Measurements from ENCODE around the gene WHRN.

The WHRN gene

GRCh38 chr9:114433086-114433485, 72.2 kb downstream of the WHRN start:
- Histone ChIP-seq H3K4me1 (ENCODE audit: control insufficient read depth, insufficient read depth, low read length) (no peaks in the 10 kb centered on the region), H3K36me3 (ENCODE audit: control insufficient read depth, insufficient read depth, low read length) (no peaks in the 10 kb centered on the region), H3K27me3 (ENCODE audit: control insufficient read depth, insufficient read depth, low read length) (no peaks in the 10 kb centered on the region), H3K9me3 (ENCODE audit: control insufficient read depth, insufficient read depth, low read length) (no peaks in the 10 kb centered on the region), H3K4me3 (ENCODE audit: low read depth, low read length) (no peak overlapping the region), H3K9ac (ENCODE audit: low read depth, low read length) (no peak overlapping the region)

DNA sequence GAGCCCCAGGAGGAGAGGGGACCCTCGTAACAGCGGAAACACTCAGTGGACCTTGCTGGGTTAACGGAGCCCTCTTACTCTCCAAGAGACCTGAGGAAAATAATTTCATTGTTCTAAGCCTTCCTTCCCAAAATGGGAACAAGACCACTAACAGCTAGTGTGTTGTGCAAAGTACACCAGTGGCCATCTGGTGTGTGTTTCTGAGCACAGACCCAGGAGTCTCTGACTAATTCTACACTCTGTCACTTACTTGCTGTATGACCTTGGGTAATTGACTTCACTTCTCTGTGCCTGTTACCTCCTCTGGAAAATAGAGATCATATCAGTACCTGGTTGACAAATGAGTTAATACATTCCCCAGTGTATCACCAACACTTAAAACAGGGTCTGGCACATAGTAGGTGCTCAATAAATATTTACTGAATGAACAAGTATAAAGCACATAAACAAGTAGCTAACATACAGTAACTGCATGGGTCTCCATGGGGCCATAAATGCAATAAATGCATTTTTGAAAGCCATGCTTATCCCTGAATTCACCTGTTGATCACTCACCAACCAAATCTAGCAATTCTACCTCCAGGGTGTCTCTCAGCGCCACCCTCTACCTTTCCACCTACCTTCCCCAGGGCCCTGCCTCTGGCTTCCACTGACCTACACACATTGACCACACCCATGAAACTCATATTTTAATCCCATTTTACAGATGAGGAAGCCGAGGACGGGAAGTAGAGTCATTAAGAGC, 72.8 kb downstream of the WHRN start:
- no peak overlapping the region for H3K9ac ChIP-seq (ENCODE audit: low read depth, low read length)
- H3K36me3 ChIP-seq (ENCODE audit: control insufficient read depth, insufficient read depth, low read length), result no peaks in the 10 kb centered on the region
- no peaks in the 10 kb centered on the region for H3K27me3 ChIP-seq (ENCODE audit: control insufficient read depth, insufficient read depth, low read length)
- H3K4me3 ChIP-seq (ENCODE audit: low read depth, low read length), result no peak overlapping the region
- H3K4me1 ChIP-seq (ENCODE audit: control insufficient read depth, insufficient read depth, low read length), result no peaks in the 10 kb centered on the region
- no peaks in the 10 kb centered on the region for H3K9me3 ChIP-seq (ENCODE audit: control insufficient read depth, insufficient read depth, low read length)

GRCh38 chr9:114431770-114432169, 73.5 kb downstream of the WHRN start:
- H3K9ac ChIP-seq (ENCODE audit: low read depth, low read length), result no peak overlapping the region
- H3K27me3 ChIP-seq (ENCODE audit: control insufficient read depth, insufficient read depth, low read length), result no peaks in the 10 kb centered on the region
- no peaks in the 10 kb centered on the region for H3K36me3 ChIP-seq (ENCODE audit: control insufficient read depth, insufficient read depth, low read length)
- no peaks in the 10 kb centered on the region for H3K4me1 ChIP-seq (ENCODE audit: control insufficient read depth, insufficient read depth, low read length)
- H3K4me3 ChIP-seq (ENCODE audit: low read depth, low read length), result no peak overlapping the region
- H3K9me3 ChIP-seq (ENCODE audit: control insufficient read depth, insufficient read depth, low read length), result no peaks in the 10 kb centered on the region

DNA sequence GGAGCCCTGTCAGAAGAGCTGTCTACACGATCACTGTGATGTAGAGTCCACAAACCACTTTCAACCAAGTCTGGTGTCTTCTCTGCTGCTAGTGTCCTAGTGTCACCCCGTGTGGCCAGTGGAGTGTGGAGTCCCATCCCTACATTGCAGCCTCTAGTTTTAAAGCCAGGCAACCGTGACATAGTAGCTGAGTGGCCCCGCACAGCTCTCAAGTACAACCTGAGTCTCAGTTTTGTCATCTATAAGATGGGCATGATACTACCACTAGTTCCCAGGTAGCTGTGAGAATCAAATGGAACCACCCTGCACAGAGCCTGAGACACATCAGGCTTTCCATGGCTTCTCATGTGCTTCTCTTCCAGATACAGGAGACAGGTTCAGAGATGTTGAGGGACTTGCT, 74.3 kb downstream of the WHRN start:
- Histone ChIP-seq H3K4me1 (ENCODE audit: control insufficient read depth, insufficient read depth, low read length) (no peaks in the 10 kb centered on the region), H3K4me3 (ENCODE audit: low read depth, low read length) (no peak overlapping the region), H3K27me3 (ENCODE audit: control insufficient read depth, insufficient read depth, low read length) (no peaks in the 10 kb centered on the region), H3K9me3 (ENCODE audit: control insufficient read depth, insufficient read depth, low read length) (no peaks in the 10 kb centered on the region), H3K9ac (ENCODE audit: low read depth, low read length) (no peak overlapping the region), H3K36me3 (ENCODE audit: control insufficient read depth, insufficient read depth, low read length) (no peaks in the 10 kb centered on the region)

DNA sequence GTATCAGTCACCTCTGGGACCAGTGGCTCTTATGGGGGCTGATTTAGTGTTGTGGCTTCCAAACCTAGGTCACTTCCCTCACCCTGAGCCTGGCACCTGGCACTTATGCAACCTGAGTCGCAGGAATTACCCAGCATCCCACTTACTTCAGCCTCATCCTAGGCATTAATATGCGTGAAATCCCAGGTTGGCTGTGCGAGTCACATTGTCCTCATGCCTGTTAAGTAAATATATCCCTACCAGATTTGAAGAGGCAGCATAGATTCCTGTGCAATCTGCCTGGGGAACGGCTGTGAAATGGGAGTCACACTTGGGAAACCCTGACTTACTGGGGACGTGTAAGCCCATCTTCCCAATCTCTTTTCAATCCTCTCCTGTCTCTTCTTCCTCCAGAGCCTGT, 74.8 kb downstream of the WHRN start:
- Histone ChIP-seq H3K9me3 (ENCODE audit: control insufficient read depth, insufficient read depth, low read length) (no peaks in the 10 kb centered on the region), H3K36me3 (ENCODE audit: control insufficient read depth, insufficient read depth, low read length) (no peaks in the 10 kb centered on the region), H3K4me1 (ENCODE audit: control insufficient read depth, insufficient read depth, low read length) (no peaks in the 10 kb centered on the region), H3K4me3 (ENCODE audit: low read depth, low read length) (no peak overlapping the region), H3K9ac (ENCODE audit: low read depth, low read length) (no peak overlapping the region), H3K27me3 (ENCODE audit: control insufficient read depth, insufficient read depth, low read length) (no peaks in the 10 kb centered on the region)

DNA sequence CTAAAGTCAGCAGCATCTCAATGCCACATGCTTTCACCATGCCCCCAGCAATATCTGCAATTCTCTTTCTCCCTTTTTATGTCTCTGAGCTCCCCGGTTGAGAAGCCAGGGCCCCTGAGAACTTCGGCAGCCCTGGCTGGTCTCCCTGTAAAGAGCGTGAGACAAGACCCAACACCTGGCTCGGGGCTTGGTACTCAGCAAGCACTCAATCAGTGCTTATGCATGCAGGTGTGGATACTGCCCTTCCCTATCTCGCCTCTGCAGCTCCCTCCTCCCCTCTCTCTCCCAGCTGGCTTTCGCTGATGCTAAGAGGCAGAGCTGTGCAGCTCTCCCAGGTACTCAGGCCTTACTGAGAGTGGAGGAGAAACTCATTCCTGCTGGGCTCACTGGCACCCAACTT, 75.8 kb downstream of the WHRN start:
- H3K9me3 ChIP-seq (ENCODE audit: control insufficient read depth, insufficient read depth, low read length), result no peaks in the 10 kb centered on the region

DNA sequence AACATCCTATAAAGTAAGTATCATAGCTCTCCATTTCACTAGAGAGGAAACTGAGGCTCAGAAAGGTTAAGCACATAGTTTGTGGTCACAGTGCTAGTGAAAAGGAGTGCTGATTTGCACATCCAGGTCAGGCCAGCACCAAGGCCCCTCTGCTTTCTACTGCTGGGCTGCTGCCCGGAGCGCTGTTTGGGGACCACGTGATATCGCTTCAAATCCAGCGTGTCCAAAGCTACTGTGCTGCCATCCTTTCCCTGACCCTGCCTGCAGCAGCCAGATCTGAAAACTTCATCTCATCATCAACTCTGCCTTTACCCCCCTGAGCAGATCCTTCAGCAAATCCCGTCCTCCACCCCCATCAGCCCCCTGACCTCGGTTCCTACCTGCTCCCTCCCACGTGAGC, 76.8 kb downstream of the WHRN start:
- Histone ChIP-seq H3K36me3 (ENCODE audit: control insufficient read depth, insufficient read depth, low read length) (no peaks in the 10 kb centered on the region), H3K4me1 (ENCODE audit: control insufficient read depth, insufficient read depth, low read length) (no peaks in the 10 kb centered on the region), H3K9ac (ENCODE audit: low read depth, low read length) (no peak overlapping the region), H3K4me3 (ENCODE audit: low read depth, low read length) (no peak overlapping the region), H3K27me3 (ENCODE audit: control insufficient read depth, insufficient read depth, low read length) (no peaks in the 10 kb centered on the region), H3K9me3 (ENCODE audit: control insufficient read depth, insufficient read depth, low read length) (no peaks in the 10 kb centered on the region)

More for the DNA sequence above, 75.8 kb downstream of the WHRN start:
- Histone ChIP-seq H3K36me3 (ENCODE audit: control insufficient read depth, insufficient read depth, low read length) (no peaks in the 10 kb centered on the region), H3K9ac (ENCODE audit: low read depth, low read length) (no peak overlapping the region), H3K4me1 (ENCODE audit: control insufficient read depth, insufficient read depth, low read length) (no peaks in the 10 kb centered on the region), H3K27me3 (ENCODE audit: control insufficient read depth, insufficient read depth, low read length) (no peaks in the 10 kb centered on the region), H3K4me3 (ENCODE audit: low read depth, low read length) (no peak overlapping the region)

GRCh38 chr9:114427644-114428043, 77.6 kb downstream of the WHRN start:
- Histone ChIP-seq H3K36me3 (ENCODE audit: control insufficient read depth, insufficient read depth, low read length) (no peaks in the 10 kb centered on the region), H3K4me1 (ENCODE audit: control insufficient read depth, insufficient read depth, low read length) (no peaks in the 10 kb centered on the region), H3K9ac (ENCODE audit: low read depth, low read length) (no peak overlapping the region), H3K4me3 (ENCODE audit: low read depth, low read length) (no peak overlapping the region), H3K9me3 (ENCODE audit: control insufficient read depth, insufficient read depth, low read length) (no peaks in the 10 kb centered on the region), H3K27me3 (ENCODE audit: control insufficient read depth, insufficient read depth, low read length) (no peaks in the 10 kb centered on the region)

GRCh38 chr9:114426046-114426948, 79.0 kb downstream of the WHRN start:
- Histone ChIP-seq H3K4me1 (ENCODE audit: control insufficient read depth, insufficient read depth, low read length) (no peaks in the 10 kb centered on the region), H3K9ac (ENCODE audit: low read depth, low read length) (no peak overlapping the region), H3K4me3 (ENCODE audit: low read depth, low read length) (no peak overlapping the region)

GRCh38 chr9:114425126-114425525, 80.1 kb downstream of the WHRN start:
- no peaks in the 10 kb centered on the region for H3K27me3 ChIP-seq (ENCODE audit: control insufficient read depth, insufficient read depth, low read length)

More at GRCh38 chr9:114426046-114426948, 79.0 kb downstream of the WHRN start:
- no peaks in the 10 kb centered on the region for H3K27me3 ChIP-seq (ENCODE audit: control insufficient read depth, insufficient read depth, low read length)
- no peaks in the 10 kb centered on the region for H3K9me3 ChIP-seq (ENCODE audit: control insufficient read depth, insufficient read depth, low read length)
- no peaks in the 10 kb centered on the region for H3K36me3 ChIP-seq (ENCODE audit: control insufficient read depth, insufficient read depth, low read length)

DNA sequence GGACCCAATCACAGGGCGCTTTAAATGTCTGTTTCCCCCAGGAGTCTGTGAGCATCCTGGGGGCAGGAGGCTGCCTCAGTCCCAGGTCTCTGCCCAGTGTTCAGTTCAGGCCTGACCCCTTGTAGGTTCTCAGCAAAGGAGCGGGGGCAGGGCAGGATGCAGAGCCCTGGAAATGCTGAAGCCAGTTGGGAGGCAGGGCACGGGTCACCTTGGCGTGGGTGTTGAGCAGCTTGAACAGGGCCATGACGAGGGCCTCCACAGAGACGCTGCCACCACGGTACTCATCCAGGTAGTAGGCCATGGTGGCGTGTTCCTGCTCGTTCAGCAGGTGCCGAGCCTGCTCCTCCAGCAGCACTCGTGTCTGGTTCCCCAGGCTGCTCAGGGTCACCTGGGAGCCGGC, 81.1 kb downstream of the WHRN start:
- Histone ChIP-seq H3K27me3 (ENCODE audit: control insufficient read depth, insufficient read depth, low read length) (no peaks in the 10 kb centered on the region), H3K4me3 (ENCODE audit: low read depth, low read length) (no peak overlapping the region), H3K9ac (ENCODE audit: low read depth, low read length) (no peak overlapping the region), H3K36me3 (ENCODE audit: control insufficient read depth, insufficient read depth, low read length) (peaks cover 2% of the 10 kb centered on the region), H3K9me3 (ENCODE audit: control insufficient read depth, insufficient read depth, low read length) (no peaks in the 10 kb centered on the region), H3K4me1 (ENCODE audit: control insufficient read depth, insufficient read depth, low read length) (no peaks in the 10 kb centered on the region)

More at GRCh38 chr9:114425126-114425525, 80.1 kb downstream of the WHRN start:
- no peak overlapping the region for H3K9ac ChIP-seq (ENCODE audit: low read depth, low read length)
- H3K9me3 ChIP-seq (ENCODE audit: control insufficient read depth, insufficient read depth, low read length), result no peaks in the 10 kb centered on the region
- H3K36me3 ChIP-seq (ENCODE audit: control insufficient read depth, insufficient read depth, low read length), result peaks cover 2% of the 10 kb centered on the region
- no peaks in the 10 kb centered on the region for H3K4me1 ChIP-seq (ENCODE audit: control insufficient read depth, insufficient read depth, low read length)
- H3K4me3 ChIP-seq (ENCODE audit: low read depth, low read length), result no peak overlapping the region

DNA sequence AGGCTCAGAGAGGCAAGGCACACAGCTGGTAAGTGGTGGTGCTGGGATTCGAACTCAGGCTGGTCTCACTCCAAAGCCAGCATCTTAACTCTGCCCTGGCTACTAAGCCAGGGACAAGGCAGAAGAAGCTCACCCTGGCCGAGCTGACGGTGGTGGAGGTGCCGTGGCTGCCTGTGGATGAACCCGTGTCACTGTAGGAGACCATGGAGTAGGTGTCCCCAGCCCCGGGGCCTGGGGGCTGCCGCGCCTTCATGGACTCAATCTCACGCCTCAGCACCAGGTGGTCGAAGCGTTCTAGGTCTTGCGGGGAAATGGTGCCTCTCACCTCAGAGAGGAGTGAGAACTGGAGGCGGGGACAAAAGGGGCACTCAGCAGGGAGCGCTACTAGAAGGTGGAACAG, 82.1 kb downstream of the WHRN start:
- no peak overlapping the region for H3K9ac ChIP-seq (ENCODE audit: low read depth, low read length)
- peaks cover 2% of the 10 kb centered on the region for H3K36me3 ChIP-seq (ENCODE audit: control insufficient read depth, insufficient read depth, low read length)
- H3K9me3 ChIP-seq (ENCODE audit: control insufficient read depth, insufficient read depth, low read length), result no peaks in the 10 kb centered on the region
- no peak overlapping the region for H3K4me3 ChIP-seq (ENCODE audit: low read depth, low read length)
- H3K4me1 ChIP-seq (ENCODE audit: control insufficient read depth, insufficient read depth, low read length), result no peaks in the 10 kb centered on the region
- no peaks in the 10 kb centered on the region for H3K27me3 ChIP-seq (ENCODE audit: control insufficient read depth, insufficient read depth, low read length)

All from iPS-15b (cell line).